GM19043 (cell line): ENCODE measurements around the gene SLC9C2.
"Not testable (repeated sequence)": the region's sequence is repeated elsewhere in the genome, so short reads cannot be mapped to it uniquely, and the experiment has no call there.

Experiments
- ATAC-seq: cut with Tn5 transposase; IDR thresholded peaks from one replicate; pipeline ENCODE4 v1.9.1; 2021; ENCODE audit warnings: low read depth; ENCODE audit not compliant: unreplicated experiment

The SLC9C2 gene

GRCh38 chr1:173488001-173488400, 114.9 kb downstream of the SLC9C2 start:
- no peak for ATAC-seq

GRCh38 chr1:173485401-173485800, 117.5 kb downstream of the SLC9C2 start:
- no peak for ATAC-seq

- ATAC-seq, result no peak
Measured at GRCh38 chr1:173484276-173484675, 118.6 kb downstream of the SLC9C2 start.

GRCh38 chr1:173482683-173483082, 120.2 kb downstream of the SLC9C2 start:
- no peak for ATAC-seq

- no peak for ATAC-seq
Measured at GRCh38 chr1:173481195-173481772, 121.6 kb downstream of the SLC9C2 start.

- no peak for ATAC-seq
Measured at GRCh38 chr1:173479649-173480048, 123.2 kb downstream of the SLC9C2 start.

- ATAC-seq, result no peak
Measured at GRCh38 chr1:173478094-173478674, 124.7 kb downstream of the SLC9C2 start.

- peak; percentile 41 for ATAC-seq
Measured at GRCh38 chr1:173477286-173478093, 125.4 kb downstream of the SLC9C2 start, which contains the start of gene PRDX6. TSS of gene PRDX6 (plus strand) at chr1:173477335. CDS start at chr1:173477398, 63 bp downstream.

- peak; percentile 89 for ATAC-seq
Measured at GRCh38 chr1:173476665-173477285, 126.1 kb downstream of the SLC9C2 start.

GRCh38 chr1:173476197-173476664, 126.6 kb downstream of the SLC9C2 start:
- no peak for ATAC-seq

- ATAC-seq, result no peak
Measured at GRCh38 chr1:173475564-173476196, 127.2 kb downstream of the SLC9C2 start.

GRCh38 chr1:173474780-173475421, 128.0 kb downstream of the SLC9C2 start:
- not testable (repeated sequence) for ATAC-seq

- no peak for ATAC-seq
Measured at GRCh38 chr1:173474097-173474779, 128.6 kb downstream of the SLC9C2 start.

GRCh38 chr1:173473599-173474011, 129.3 kb downstream of the SLC9C2 start:
- ATAC-seq, result no peak

GRCh38 chr1:173470608-173471007, 132.3 kb downstream of the SLC9C2 start:
- ATAC-seq, result no peak

- ATAC-seq, result no peak
Measured at GRCh38 chr1:173469656-173470055, 133.2 kb downstream of the SLC9C2 start.

- no peak for ATAC-seq
Measured at GRCh38 chr1:173467426-173467825, 135.4 kb downstream of the SLC9C2 start.

GRCh38 chr1:173464185-173464584, 138.7 kb downstream of the SLC9C2 start:
- not testable (repeated sequence) for ATAC-seq

GRCh38 chr1:173462666-173463065, 140.2 kb downstream of the SLC9C2 start:
- ATAC-seq, result not testable (repeated sequence)
